Astrocyte of the spinal cord (primary cell): ENCODE data around the gene EPN2.

Experiments
- DNase-seq: peaks from one replicate; pipeline ENCODE4 v3.0.0; 2011; ENCODE audit warnings: low read depth, low spot score
- H3K4me3 ChIP-seq: 2 replicates; pipeline ENCODE4 v1.5.1; 2011; ENCODE audit warnings: low read depth, mild to moderate bottlenecking, low read length, moderate library complexity
- CTCF ChIP-seq: IDR thresholded peaks from 2 replicates; pipeline ENCODE4 v1.5.1; 2012; ENCODE audit warnings: low read depth, mild to moderate bottlenecking, low read length, inconsistent platforms
- in situ Hi-C: cut with HindIII; loops from 2 replicates; pipeline ENCODE4 v1.10.0; 2017; ENCODE audit warnings: low sequenced_read_pairs

The EPN2 gene

GRCh38 chr17:19304751-19305150, 67.6 kb downstream of the EPN2 start:
- TF ChIP-seq CTCF: no peak
- in situ Hi-C loops: no loop called here
- DNase-seq: no peak
- H3K4me3 ChIP-seq: no peak overlapping the region

- in situ Hi-C loops: no loop called here
- H3K4me3 ChIP-seq: no peak overlapping the region
- DNase-seq: no peak
- TF ChIP-seq CTCF: no peak
Measured at GRCh38 chr17:19305256-19305655, 68.1 kb downstream of the EPN2 start.

- DNase-seq: no peak
- H3K4me3 ChIP-seq: no peak overlapping the region
- TF ChIP-seq CTCF: no peak
- in situ Hi-C loops: no loop called here
Measured at GRCh38 chr17:19305761-19306159, 68.6 kb downstream of the EPN2 start.

- no peak for TF ChIP-seq CTCF
- in situ Hi-C loops: no loop called here
- no peak for DNase-seq
- no peak overlapping the region for H3K4me3 ChIP-seq
Measured at GRCh38 chr17:19306160-19307111, 69.3 kb downstream of the EPN2 start.

- in situ Hi-C loops: no loop called here
Measured at GRCh38 chr17:19307521-19307920, 70.4 kb downstream of the EPN2 start.

GRCh38 chr17:19308398-19308797, 71.2 kb downstream of the EPN2 start:
- no peak for DNase-seq
- no peak for TF ChIP-seq CTCF
- no peak overlapping the region for H3K4me3 ChIP-seq
- in situ Hi-C loops: no loop called here

More at GRCh38 chr17:19307521-19307920, 70.4 kb downstream of the EPN2 start:
- no peak for TF ChIP-seq CTCF
- no peak overlapping the region for H3K4me3 ChIP-seq
- no peak for DNase-seq
